BLaER1 treated with 17β-estradiol and CSF1 and Interleukin-3, amounts not matched to agents 10 nM and 100 nM (cell line): Measurements from ENCODE around the gene OTUD5.

Experiments
- H3K27ac ChIP-seq, 11 experiments: shearing (Covaris generic); formaldehyde crosslinking; 2 replicates each; pipeline ENCODE4 v1.8.1; 2022
- H3K27me3 ChIP-seq, 11 experiments: shearing (Covaris generic); formaldehyde crosslinking; 2 replicates each; pipeline ENCODE4 v1.8.1; 2022
- H3K36me3 ChIP-seq, 11 experiments: shearing (Covaris generic); formaldehyde crosslinking; 2 replicates each; pipeline ENCODE4 v1.8.1; 2022
- H3K4me1 ChIP-seq, 10 experiments: shearing (Covaris generic); formaldehyde crosslinking; 2 replicates each; pipeline ENCODE4 v1.8.1; 2022
- H3K4me2 ChIP-seq, 11 experiments: shearing (Covaris generic); formaldehyde crosslinking; 2 replicates each; pipeline ENCODE4 v1.8.1; 2022
- H3K4me3 ChIP-seq, 10 experiments: shearing (Covaris generic); formaldehyde crosslinking; 2 replicates each; pipeline ENCODE4 v1.8.1; 2022
- H3K9ac ChIP-seq, 11 experiments: shearing (Covaris generic); formaldehyde crosslinking; 2 replicates each; pipeline ENCODE4 v1.8.1; 2022
- H3K9me3 ChIP-seq, 11 experiments: shearing (Covaris generic); formaldehyde crosslinking; replicated peaks in 1 of 11; 2 replicates each; pipeline ENCODE4 v1.8.1; 2022
- H4K20me1 ChIP-seq, 11 experiments: shearing (Covaris generic); formaldehyde crosslinking; 2 replicates each; pipeline ENCODE4 v1.8.1; 2022
- Cebpa-rat ChIP-seq, 11 experiments: shearing (Covaris generic); IDR thresholded peaks; 2 replicates each; pipeline ENCODE4 v1.8.1; 2022

Gene OTUD5

GRCh38 chrX:48927736-48928382 lies 29.5 kb downstream of the OTUD5 start:
- Histone ChIP-seq H3K4me3 (no peak overlapping the region), H3K9me3 (peaks cover 0 to 6% (median 3%) of the 10 kb centered on the region in 11 experiments; a peak in 8 of 22 replicates), H3K27ac (no peak overlapping the region), H4K20me1 (peaks cover 0 to 27% (median 7%) of the 10 kb centered on the region in 11 experiments; a peak in 12 of 22 replicates), H3K9ac (no peak overlapping the region), H3K4me2 (peak overlapping the region in 3 of 11 experiments; percentile 11 to 40 (median 20); a peak in 6 of 22 replicates), H3K4me1 (peaks cover 0 to 18% (median 5%) of the 10 kb centered on the region in 10 experiments; a peak in 6 of 20 replicates), H3K27me3 (peaks cover 10 to 46% (median 39%) of the 10 kb centered on the region in 11 experiments; a peak in 21 of 22 replicates), H3K36me3 (peaks cover 24 to 79% (median 42%) of the 10 kb centered on the region in 11 experiments)
- no peak for TF ChIP-seq Cebpa-rat (IDR thresholded peaks at IDR 0.05)

- no peak for TF ChIP-seq Cebpa-rat (IDR thresholded peaks at IDR 0.05)
- H3K9me3 ChIP-seq = no peaks in the 10 kb centered on the region
- H3K36me3 ChIP-seq = peaks cover 24 to 79% (median 43%) of the 10 kb centered on the region in 11 experiments
- H3K27me3 ChIP-seq = peaks cover 17 to 53% (median 47%) of the 10 kb centered on the region in 11 experiments; a peak in 21 of 22 replicates
- H3K4me2 ChIP-seq = no peak overlapping the region; a peak in 2 of 22 replicates
- no peak overlapping the region for H3K9ac ChIP-seq
- H3K4me3 ChIP-seq = no peak overlapping the region
- H3K4me1 ChIP-seq = peaks cover 0 to 18% (median 5%) of the 10 kb centered on the region in 10 experiments; a peak in 7 of 20 replicates
- H4K20me1 ChIP-seq = peaks cover 0 to 31% (median 10%) of the 10 kb centered on the region in 11 experiments; a peak in 14 of 22 replicates
- no peak overlapping the region for H3K27ac ChIP-seq
Measured at GRCh38 chrX:48927123-48927522, 30.3 kb downstream of the OTUD5 start.

GRCh38 chrX:48924270-48924669 lies 33.1 kb downstream of the OTUD5 start:
- no peak overlapping the region for H3K27ac ChIP-seq
- H3K4me1 ChIP-seq = peaks cover 17 to 41% (median 28%) of the 10 kb centered on the region in 10 experiments
- no peaks in the 10 kb centered on the region for H3K9me3 ChIP-seq
- H4K20me1 ChIP-seq = peaks cover 0 to 39% (median 20%) of the 10 kb centered on the region in 11 experiments; a peak in 14 of 22 replicates
- H3K4me3 ChIP-seq = no peak overlapping the region
- TF ChIP-seq Cebpa-rat (IDR thresholded peaks at IDR 0.05) = no peak
- H3K36me3 ChIP-seq = peaks cover 19 to 55% (median 35%) of the 10 kb centered on the region in 11 experiments; a peak in 20 of 22 replicates
- H3K4me2 ChIP-seq = no peak overlapping the region
- H3K27me3 ChIP-seq = peaks cover 17 to 72% (median 57%) of the 10 kb centered on the region in 11 experiments; a peak in 21 of 22 replicates
- no peak overlapping the region for H3K9ac ChIP-seq

GRCh38 chrX:48923771-48924170 lies 33.6 kb downstream of the OTUD5 start:
- peaks cover 19 to 55% (median 35%) of the 10 kb centered on the region in 11 experiments; a peak in 20 of 22 replicates for H3K36me3 ChIP-seq
- H4K20me1 ChIP-seq = peaks cover 0 to 39% (median 20%) of the 10 kb centered on the region in 11 experiments; a peak in 14 of 22 replicates
- peaks cover 0 to 3% (median 0%) of the 10 kb centered on the region in 11 experiments; a peak in 2 of 22 replicates for H3K9me3 ChIP-seq
- peaks cover 18 to 41% (median 29%) of the 10 kb centered on the region in 10 experiments for H3K4me1 ChIP-seq
- no peak for TF ChIP-seq Cebpa-rat (IDR thresholded peaks at IDR 0.05)
- H3K27me3 ChIP-seq = peaks cover 17 to 72% (median 57%) of the 10 kb centered on the region in 11 experiments; a peak in 21 of 22 replicates
- no peak overlapping the region for H3K4me3 ChIP-seq
- no peak overlapping the region for H3K4me2 ChIP-seq
- H3K9ac ChIP-seq = no peak overlapping the region
- H3K27ac ChIP-seq = no peak overlapping the region

- H3K9ac ChIP-seq = peak overlapping the region in 2 of 11 experiments; percentile 0 to 25; a peak in 2 of 22 replicates
- peaks cover 14 to 45% (median 28%) of the 10 kb centered on the region in 11 experiments; a peak in 21 of 22 replicates for H3K36me3 ChIP-seq
- H3K4me1 ChIP-seq = peaks cover 24 to 41% (median 32%) of the 10 kb centered on the region in 10 experiments
- no peak for TF ChIP-seq Cebpa-rat (IDR thresholded peaks at IDR 0.05)
- peak overlapping the region in 1 of 11 experiments; percentile 27; a peak in 1 of 22 replicates for H3K27ac ChIP-seq
- peaks cover 0 to 7% (median 0%) of the 10 kb centered on the region in 11 experiments; a peak in 3 of 22 replicates for H3K9me3 ChIP-seq
- no peak overlapping the region for H3K4me3 ChIP-seq
- H3K27me3 ChIP-seq = peaks cover 14 to 55% (median 41%) of the 10 kb centered on the region in 11 experiments; a peak in 21 of 22 replicates
- H3K4me2 ChIP-seq = peak overlapping the region in 10 of 11 experiments; percentile 66 to 87 (median 77); a peak in 16 of 22 replicates
- peaks cover 18 to 52% (median 28%) of the 10 kb centered on the region in 11 experiments; a peak in 20 of 22 replicates for H4K20me1 ChIP-seq
Measured at GRCh38 chrX:48920718-48921104, 36.7 kb downstream of the OTUD5 start.

- no peak for TF ChIP-seq Cebpa-rat (IDR thresholded peaks at IDR 0.05)
- peak overlapping the region in 3 of 10 experiments; percentile 74 to 76 (median 75); a peak in 4 of 20 replicates for H3K4me3 ChIP-seq
- H3K4me1 ChIP-seq = peaks cover 24 to 44% (median 34%) of the 10 kb centered on the region in 10 experiments
- H3K4me2 ChIP-seq = peak overlapping the region; percentile 58 to 87 (median 76)
- peaks cover 23 to 58% (median 34%) of the 10 kb centered on the region in 11 experiments; a peak in 21 of 22 replicates for H4K20me1 ChIP-seq
- H3K9me3 ChIP-seq = peaks cover 0 to 7% (median 0%) of the 10 kb centered on the region in 11 experiments; a peak in 3 of 22 replicates
- peak overlapping the region in 6 of 11 experiments; percentile 23 to 85 (median 79); a peak in 8 of 22 replicates for H3K27ac ChIP-seq
- H3K36me3 ChIP-seq = peaks cover 15 to 45% (median 31%) of the 10 kb centered on the region in 11 experiments; a peak in 21 of 22 replicates
- peak overlapping the region in 7 of 11 experiments; percentile 45 to 89 (median 76); a peak in 11 of 22 replicates for H3K9ac ChIP-seq
- peaks cover 17 to 57% (median 43%) of the 10 kb centered on the region in 11 experiments; a peak in 21 of 22 replicates for H3K27me3 ChIP-seq
Measured at GRCh38 chrX:48919947-48920717, 37.3 kb downstream of the OTUD5 start.

- H3K9me3 ChIP-seq = peaks cover 0 to 7% (median 0%) of the 10 kb centered on the region in 11 experiments; a peak in 3 of 22 replicates
- H4K20me1 ChIP-seq = peaks cover 28 to 64% (median 42%) of the 10 kb centered on the region in 11 experiments; a peak in 21 of 22 replicates
- peaks cover 16 to 47% (median 35%) of the 10 kb centered on the region in 11 experiments for H3K36me3 ChIP-seq
- peak overlapping the region in 9 of 11 experiments; percentile 14 to 85 (median 69); a peak in 16 of 22 replicates for H3K27ac ChIP-seq
- H3K4me1 ChIP-seq = peaks cover 24 to 50% (median 34%) of the 10 kb centered on the region in 10 experiments
- H3K9ac ChIP-seq = peak overlapping the region; percentile 34 to 89 (median 74); a peak in 19 of 22 replicates
- peak overlapping the region; percentile 52 to 85 (median 76) for H3K4me3 ChIP-seq
- TF ChIP-seq Cebpa-rat (IDR thresholded peaks at IDR 0.05) = no peak
- peaks cover 25 to 62% (median 49%) of the 10 kb centered on the region in 11 experiments; a peak in 21 of 22 replicates for H3K27me3 ChIP-seq
- peak overlapping the region; percentile 58 to 87 (median 76) for H3K4me2 ChIP-seq
Measured at GRCh38 chrX:48919360-48919841, 38.0 kb downstream of the OTUD5 start.
